ENCODE measurements around the gene DNAJC18.
"Not testable (repeated sequence)": the region's sequence is repeated elsewhere in the genome, so short reads cannot be mapped to it uniquely, and the experiment has no call there.

Gene DNAJC18

DNA sequence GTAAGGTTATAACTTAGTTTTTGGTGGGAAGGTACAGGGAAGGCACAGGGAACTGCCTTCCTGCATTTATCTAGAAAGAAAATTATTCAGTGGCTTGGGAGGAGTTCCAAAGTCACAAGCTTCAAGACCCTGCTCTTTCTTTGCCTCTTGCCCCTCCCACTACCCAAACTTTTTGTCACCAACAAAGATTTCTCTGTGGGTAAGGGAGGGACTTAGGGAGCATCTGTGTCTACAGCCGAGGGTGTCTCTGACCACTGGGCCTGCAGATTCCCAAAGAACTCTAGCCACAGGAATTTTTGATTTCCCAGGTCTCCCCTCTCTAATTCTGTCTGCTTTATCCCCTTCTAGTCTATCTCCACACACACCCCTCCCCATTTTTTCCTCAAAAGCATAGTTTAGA, 21.1 kb upstream of the DNAJC18 start:
- DNase-seq = no peak

DNA sequence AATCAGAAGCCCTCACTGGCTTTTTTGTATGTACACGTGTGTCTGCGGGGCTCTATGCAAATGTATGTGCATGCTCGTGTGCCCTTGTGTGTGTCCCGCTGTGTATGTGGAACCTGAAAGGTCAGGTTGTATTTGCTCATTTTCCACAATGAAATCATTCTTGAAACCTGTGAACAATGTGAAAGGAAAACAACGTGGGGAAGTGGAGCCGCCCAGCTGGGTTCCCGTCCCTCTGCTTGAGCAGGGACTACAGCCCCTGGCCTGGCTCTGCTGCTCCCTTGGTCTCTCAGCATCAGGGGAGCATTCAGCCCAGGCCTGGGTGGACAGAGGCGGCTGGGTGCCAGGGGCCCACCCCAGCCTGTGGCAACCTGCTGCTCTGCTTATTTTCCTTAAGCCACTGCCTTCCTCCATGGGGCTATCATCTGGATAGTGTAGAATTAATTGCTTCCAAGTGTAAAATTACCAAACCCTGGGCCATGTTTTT, 20.2 kb upstream of the DNAJC18 start:
- DNase-seq = no peak

- DNase-seq = peak; percentile 69
Measured at GRCh38 chr5:139458580-139459407, 19.5 kb upstream of the DNAJC18 start.

- no peak for DNase-seq
Measured at GRCh38 chr5:139457653-139458306, 18.5 kb upstream of the DNAJC18 start.

DNA sequence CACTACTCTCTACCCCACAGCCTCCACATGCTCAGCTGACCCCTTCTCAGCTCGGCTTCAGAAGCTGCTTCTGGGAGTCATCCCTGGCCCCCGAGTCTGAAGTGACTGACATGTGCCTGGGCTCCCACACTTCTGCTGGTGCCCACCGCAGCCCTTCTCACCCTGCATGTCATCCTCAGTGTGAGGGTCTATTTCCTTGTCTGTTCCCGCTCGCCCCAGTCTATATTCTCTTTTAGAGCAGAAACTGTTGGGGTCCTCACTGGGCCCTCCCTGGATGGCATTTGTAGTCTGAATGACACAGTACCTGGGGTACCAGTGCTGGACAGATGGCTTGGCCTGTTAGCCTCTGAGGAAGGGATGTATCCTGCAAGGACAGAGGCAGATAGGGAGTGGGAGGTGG, 17.9 kb upstream of the DNAJC18 start:
- DNase-seq = no peak

- DNase-seq = no peak
Measured at GRCh38 chr5:139456776-139457175, 17.5 kb upstream of the DNAJC18 start.

- DNase-seq = no peak
Measured at GRCh38 chr5:139454568-139455290, 15.4 kb upstream of the DNAJC18 start.

DNA sequence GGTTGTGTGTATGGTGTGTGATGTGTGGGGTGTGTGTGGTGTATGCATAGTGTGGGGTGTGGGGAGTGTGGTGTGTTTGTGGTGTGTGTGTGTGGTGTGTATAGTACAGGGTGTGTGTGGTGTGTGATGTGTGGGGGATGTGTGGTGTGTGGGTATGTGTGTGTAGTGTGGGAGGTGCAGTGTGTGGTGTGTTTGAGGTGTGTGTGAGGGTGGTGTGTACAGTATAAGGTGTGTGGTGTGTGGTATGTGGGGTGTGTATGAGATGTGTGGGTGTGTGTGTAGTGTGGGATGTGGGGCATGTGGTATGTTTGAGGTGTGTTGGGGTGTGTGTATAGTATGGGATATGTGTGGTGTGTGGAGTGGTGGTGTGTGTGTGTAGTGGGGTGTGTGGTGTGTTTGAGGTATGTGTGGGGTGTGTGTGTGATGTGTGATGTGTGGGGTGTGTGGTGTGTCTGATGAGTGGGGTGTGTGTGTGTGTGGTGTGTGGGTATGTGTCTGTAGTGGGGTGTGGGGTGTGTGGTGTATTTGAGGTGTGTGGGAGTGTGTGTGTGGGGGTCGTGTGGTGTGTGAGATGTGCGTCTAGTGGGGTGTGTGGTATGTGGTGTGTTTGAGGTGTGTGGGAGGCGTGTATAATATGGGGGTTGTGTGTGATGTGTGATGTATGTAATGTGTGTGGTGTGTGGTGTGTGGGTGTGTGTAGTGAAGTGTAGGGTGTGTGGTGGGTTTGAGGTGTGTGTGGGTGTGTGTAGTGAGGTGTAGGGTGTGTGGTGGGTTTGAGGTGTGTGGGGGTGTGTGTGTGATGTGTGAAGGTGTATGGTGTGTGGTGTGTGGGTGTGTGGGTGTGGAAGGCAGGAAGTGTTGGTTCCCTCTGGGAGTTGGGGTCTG, 14.6 kb upstream of the DNAJC18 start:
- DNase-seq = no peak

- DNase-seq = no peak
Measured at GRCh38 chr5:139451878-139452660, 12.7 kb upstream of the DNAJC18 start.

GRCh38 chr5:139451176-139451575, 11.9 kb upstream of the DNAJC18 start:
- DNase-seq = no peak

GRCh38 chr5:139446956-139447779, 7.8 kb upstream of the DNAJC18 start:
- no peak for DNase-seq

- no peak for DNase-seq
Measured at GRCh38 chr5:139445325-139446170, 6.2 kb upstream of the DNAJC18 start.

DNA sequence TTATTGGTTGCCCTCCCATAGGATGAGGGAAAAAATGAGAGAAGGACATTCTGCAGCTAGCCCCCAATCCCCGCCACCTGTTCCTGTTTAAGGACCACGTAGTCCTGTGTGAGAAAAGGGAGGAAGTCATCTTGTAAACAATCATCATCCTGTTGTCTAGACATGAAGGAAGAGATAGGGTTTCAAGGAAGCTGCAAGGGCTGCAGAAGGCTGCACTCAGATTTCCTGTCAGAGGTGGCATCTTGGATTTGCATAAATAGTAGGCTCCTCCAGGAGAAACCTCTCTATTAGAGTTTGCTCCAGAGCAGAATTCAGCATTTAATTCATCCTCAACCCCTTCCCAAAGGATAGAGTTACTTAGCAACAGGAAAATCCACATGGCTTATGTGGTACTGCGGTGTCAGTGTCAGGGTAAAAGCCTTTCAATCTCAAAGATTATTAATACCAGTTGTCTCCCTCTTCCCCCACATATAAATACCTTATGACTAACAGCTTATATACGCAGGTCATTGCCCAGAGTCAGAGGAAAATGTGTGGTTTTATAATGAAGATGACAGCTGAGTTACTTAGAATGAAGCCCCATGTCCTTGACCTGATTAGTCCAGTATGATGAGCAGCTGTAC, 4.6 kb upstream of the DNAJC18 start:
- DNase-seq = no peak

DNA sequence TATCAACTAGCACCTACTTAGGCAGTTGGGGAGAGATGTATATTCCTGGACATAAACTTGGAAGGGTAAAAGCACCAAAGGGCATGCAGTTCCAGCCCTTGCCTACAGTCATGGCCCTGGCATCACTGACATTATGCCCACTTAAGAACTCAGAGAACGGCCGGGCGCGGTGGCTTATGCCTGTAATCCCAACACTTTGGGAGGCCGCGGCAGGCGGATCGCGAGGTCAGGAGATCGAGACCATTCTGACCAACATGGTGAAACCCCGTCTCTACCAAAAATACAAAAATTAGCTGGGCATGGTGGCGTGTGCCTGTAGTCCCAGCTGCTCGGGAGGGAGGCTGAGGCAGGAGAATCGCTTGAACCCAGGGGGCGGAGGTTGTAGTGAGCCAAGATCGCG, 1.1 kb upstream of the DNAJC18 start:
- not testable (repeated sequence) for DNase-seq

GRCh38 chr5:139438707-139439012, 665 bp downstream of the DNAJC18 start:
- no peak for DNase-seq

DNA sequence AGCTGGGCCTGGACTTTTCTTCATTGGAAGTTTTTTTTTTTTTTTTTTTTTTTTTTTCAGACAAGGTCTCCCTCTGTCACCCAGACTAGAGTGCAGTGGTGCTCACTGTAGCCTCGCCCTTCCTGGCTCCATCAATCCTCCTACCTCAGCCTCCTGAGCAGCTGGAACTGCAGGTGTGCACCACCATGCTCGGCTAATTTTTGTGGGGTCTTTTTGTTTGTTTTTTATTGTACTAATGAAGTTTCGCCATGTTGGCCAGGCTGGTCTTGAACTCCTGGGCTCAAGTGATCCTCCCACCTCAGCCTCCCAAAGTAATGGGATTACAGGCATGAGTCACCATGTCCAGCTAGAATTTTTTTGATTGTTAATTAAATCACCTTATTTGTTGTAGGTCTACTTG, 3.6 kb downstream of the DNAJC18 start:
- DNase-seq = no peak

DNA sequence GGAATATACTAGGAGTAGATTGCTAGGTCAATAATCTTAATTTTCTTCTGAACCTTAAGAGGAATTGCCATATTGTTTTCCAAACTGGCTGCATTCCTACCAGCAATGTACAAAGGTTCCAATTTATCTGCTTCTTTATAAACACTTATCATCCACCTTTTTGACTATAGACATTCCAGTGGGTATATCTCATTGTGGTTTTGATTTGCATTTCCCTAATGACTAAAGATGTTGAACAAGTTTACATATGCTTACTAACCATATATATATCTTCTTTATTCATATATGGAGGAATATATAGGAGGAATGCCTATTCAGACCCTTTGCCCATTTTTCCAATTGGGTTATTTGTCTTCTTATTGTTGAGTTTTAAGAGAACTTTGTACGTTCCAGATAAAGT, 7.6 kb downstream of the DNAJC18 start:
- no peak for DNase-seq

- DNase-seq = no peak
Measured at GRCh38 chr5:139430015-139430414, 9.3 kb downstream of the DNAJC18 start.

DNA sequence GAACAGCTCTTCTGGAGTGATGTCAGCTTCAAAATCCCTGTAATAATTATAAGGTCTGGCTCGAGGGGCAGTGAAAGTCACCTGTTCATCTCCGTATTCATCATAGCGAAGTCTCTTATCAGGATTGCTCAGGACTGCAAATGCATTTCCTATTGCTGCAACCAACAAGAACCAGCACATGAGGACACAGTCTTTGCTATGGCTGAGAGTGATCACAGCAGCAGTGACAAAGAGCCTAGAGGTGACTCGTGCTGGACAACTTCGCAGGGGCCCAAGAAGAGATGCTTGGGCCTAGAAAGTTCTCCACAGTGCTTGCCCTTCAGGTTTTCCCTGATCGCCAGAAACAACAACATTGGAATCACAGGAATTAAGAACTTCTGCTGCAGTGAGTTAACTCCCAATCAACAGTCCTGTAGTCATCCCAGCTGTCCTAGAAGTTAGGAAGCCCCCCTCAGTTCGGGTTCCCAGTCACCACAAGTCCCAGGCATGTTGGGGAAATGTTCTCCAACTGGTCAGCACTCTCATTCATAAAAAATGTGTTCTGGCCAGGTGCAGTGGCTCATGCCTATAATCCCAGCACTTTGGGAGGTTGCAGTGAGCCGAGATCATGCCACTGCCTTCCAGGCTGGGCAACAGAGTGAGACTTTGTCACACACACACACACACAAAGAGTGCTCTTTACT, 13.0 kb downstream of the DNAJC18 start:
- no peak for DNase-seq
